ENCODE data around the gene KRTAP1-5.

The KRTAP1-5 gene

GRCh38 chr17:41010441-41010840 lies 16.6 kb downstream of the KRTAP1-5 start:
- CTCF ChIA-PET, result no interaction called here
- POLR2A ChIA-PET, result no interaction called here
- TF ChIP-seq, protein P1, sequence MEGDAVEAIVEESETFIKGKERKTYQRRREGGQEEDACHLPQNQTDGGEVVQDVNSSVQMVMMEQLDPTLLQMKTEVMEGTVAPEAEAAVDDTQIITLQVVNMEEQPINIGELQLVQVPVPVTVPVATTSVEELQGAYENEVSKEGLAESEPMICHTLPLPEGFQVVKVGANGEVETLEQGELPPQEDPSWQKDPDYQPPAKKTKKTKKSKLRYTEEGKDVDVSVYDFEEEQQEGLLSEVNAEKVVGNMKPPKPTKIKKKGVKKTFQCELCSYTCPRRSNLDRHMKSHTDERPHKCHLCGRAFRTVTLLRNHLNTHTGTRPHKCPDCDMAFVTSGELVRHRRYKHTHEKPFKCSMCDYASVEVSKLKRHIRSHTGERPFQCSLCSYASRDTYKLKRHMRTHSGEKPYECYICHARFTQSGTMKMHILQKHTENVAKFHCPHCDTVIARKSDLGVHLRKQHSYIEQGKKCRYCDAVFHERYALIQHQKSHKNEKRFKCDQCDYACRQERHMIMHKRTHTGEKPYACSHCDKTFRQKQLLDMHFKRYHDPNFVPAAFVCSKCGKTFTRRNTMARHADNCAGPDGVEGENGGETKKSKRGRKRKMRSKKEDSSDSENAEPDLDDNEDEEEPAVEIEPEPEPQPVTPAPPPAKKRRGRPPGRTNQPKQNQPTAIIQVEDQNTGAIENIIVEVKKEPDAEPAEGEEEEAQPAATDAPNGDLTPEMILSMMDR (IDR thresholded peaks at IDR 0.05; ENCODE audit: insufficient read depth, low read length, missing control alignments), result no peak
- H3K4me3 ChIP-seq (ENCODE audit: low read depth, low read length), result no peak overlapping the region
- no peak for DNase-seq (ENCODE audit: low read depth, low spot score)

DNA sequence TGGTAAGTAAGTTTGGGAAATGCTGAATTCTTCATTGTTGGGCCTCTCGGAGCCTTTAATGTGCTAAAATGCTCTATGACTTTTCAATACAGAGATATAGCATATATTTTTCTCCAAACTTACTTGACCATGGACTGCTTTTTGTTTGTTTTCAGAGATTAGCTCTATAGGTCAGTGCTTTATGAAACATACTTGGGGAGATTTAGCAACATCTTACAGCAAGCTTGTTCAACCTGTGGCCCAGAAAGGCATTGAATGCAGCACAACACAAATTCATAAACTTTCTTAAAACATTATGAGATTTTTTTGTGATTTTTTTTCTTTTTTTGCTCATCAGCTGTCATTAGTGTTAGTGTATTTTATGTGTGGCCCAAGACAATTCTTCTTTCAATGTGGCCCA lies 17.1 kb downstream of the KRTAP1-5 start:
- no peak for DNase-seq (ENCODE audit: low read depth, low spot score)
- POLR2A ChIA-PET, result no interaction called here
- CTCF ChIA-PET, result interaction anchor here (0.8 kb wide), 1 partner anchor 11 kb away, joined by 3 read pairs; no protein-coding TSS in a partner anchor
- TF ChIP-seq, protein P1 (IDR thresholded peaks at IDR 0.05; ENCODE audit: insufficient read depth, low read length, missing control alignments), result no peak
- H3K4me3 ChIP-seq (ENCODE audit: low read depth, low read length), result no peak overlapping the region

DNA sequence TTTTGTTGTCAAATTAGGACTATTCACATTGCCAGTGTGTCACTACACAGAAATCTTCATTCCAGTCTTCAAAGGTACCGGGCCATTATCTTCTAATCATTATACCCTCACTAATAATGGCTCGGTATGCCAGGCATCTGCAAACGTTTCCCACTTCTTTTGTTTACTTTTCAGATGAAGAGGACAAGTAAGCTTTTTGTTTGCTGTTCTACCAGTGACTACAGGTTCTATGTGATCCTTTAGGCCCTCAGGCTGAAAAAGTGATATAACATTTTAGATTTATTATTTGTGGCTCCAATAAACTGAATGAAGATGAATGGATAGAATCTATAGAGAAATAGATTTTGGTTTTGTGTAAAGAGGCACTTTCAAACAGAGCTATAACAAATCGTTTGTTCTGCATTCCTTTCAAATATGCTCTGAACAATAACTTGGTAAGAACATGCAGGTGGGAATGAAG lies 17.7 kb downstream of the KRTAP1-5 start:
- CTCF ChIA-PET, result interaction anchor here (0.8 kb wide), 1 partner anchor 11 kb away, joined by 3 read pairs; no protein-coding TSS in a partner anchor
- TF ChIP-seq, protein P1 (IDR thresholded peaks at IDR 0.05; ENCODE audit: insufficient read depth, low read length, missing control alignments), result no peak
- no peak overlapping the region for H3K4me3 ChIP-seq (ENCODE audit: low read depth, low read length)
- DNase-seq (ENCODE audit: low read depth, low spot score), result no peak
- POLR2A ChIA-PET, result no interaction called here

DNA sequence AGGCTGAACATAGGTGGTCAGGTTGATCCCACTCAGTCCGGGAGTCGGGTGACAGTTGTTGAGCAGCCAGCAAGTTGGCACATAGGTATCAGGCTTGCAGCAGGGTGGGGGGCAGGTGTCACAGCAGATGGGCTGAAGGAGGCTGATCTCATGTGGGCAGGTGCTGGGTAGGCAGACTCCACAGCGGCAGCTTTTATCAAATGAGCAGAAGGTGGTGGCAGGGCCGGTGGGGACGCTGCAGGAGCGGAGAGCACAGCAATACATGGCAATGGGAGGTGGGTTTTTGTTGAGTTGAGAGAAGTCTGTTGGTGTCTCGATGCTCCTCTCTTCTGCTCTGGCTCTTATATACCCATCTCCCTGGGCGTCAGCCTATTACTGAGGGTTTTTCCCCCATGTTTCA lies 18.2 kb downstream of the KRTAP1-5 start, which contains the start of gene KRTAP3-1:
Gene KRTAP3-1, minus strand, starts transcription at position 318 of the 400 bp plus-strand sequence. Its CDS starts 54 bp downstream, at position 264.
- POLR2A ChIA-PET, result no interaction called here
- TF ChIP-seq, protein P1 (IDR thresholded peaks at IDR 0.05; ENCODE audit: insufficient read depth, low read length, missing control alignments), result no peak
- DNase-seq (ENCODE audit: low read depth, low spot score), result no peak

DNA sequence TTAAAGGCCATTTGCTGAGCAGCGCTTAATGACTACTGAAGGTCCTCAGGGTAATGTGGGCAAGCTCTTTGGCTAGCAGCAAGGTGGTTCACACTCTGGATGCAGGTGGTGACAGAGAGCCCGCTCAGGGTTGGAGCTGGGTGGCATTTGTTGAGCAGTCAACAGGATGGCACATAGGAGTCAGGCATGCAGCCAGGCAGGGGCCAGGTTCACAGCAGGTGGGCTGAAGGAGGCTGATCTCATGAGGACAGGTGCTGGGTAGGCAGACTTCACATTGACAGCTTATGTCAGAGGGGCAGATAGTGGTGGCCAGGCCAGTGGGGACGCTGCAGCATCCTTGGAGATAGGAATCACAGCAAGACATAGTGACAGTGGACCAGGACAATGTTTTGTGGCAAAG lies 22.6 kb downstream of the KRTAP1-5 start:
- no peak overlapping the region for H3K4me3 ChIP-seq (ENCODE audit: low read depth, low read length)
- ChIA-PET POLR2A (no interaction called here), CTCF (interaction anchor here (1.1 kb wide), 1 partner anchor 9 kb away, joined by 5 read pairs; no protein-coding TSS in a partner anchor)
- TF ChIP-seq, protein P1 (IDR thresholded peaks at IDR 0.05; ENCODE audit: insufficient read depth, low read length, missing control alignments), result no peak
- DNase-seq (ENCODE audit: low read depth, low spot score), result no peak

More for the DNA sequence above, 18.2 kb downstream of the KRTAP1-5 start, which contains the start of gene KRTAP3-1:
- CTCF ChIA-PET, result interaction anchor here (1.2 kb wide), 1 partner anchor 9 kb away, joined by 5 read pairs; no protein-coding TSS in a partner anchor
- H3K4me3 ChIP-seq (ENCODE audit: low read depth, low read length), result no peak within 1 kb of the TSS

- ChIA-PET POLR2A (no interaction called here), CTCF (interaction anchor here (1.1 kb wide), 1 partner anchor 9 kb away, joined by 5 read pairs; no protein-coding TSS in a partner anchor)
- no peak for DNase-seq (ENCODE audit: low read depth, low spot score)
- TF ChIP-seq, protein P1 (IDR thresholded peaks at IDR 0.05; ENCODE audit: insufficient read depth, low read length, missing control alignments), result no peak
- no peak overlapping the region for H3K4me3 ChIP-seq (ENCODE audit: low read depth, low read length)
Measured at GRCh38 chr17:41003926-41004325, 23.1 kb downstream of the KRTAP1-5 start.
